ENCODE measurements around the gene SLC26A6. TPM values are rescaled to one million over a fixed set of nuclear protein-coding genes. Genes with fewer than 3 reads are reported as not detected.

Gene SLC26A6
- total RNA-seq, 2 donors from 2014 or later = 18.4 to 30.0 TPM

- TF ChIP-seq POLR2AphosphoS5 (IDR thresholded peaks at IDR 0.05) (no peak), POLR2A (IDR thresholded peaks at IDR 0.05) (no peak)
- TF ChIP-seq, protein P1, sequence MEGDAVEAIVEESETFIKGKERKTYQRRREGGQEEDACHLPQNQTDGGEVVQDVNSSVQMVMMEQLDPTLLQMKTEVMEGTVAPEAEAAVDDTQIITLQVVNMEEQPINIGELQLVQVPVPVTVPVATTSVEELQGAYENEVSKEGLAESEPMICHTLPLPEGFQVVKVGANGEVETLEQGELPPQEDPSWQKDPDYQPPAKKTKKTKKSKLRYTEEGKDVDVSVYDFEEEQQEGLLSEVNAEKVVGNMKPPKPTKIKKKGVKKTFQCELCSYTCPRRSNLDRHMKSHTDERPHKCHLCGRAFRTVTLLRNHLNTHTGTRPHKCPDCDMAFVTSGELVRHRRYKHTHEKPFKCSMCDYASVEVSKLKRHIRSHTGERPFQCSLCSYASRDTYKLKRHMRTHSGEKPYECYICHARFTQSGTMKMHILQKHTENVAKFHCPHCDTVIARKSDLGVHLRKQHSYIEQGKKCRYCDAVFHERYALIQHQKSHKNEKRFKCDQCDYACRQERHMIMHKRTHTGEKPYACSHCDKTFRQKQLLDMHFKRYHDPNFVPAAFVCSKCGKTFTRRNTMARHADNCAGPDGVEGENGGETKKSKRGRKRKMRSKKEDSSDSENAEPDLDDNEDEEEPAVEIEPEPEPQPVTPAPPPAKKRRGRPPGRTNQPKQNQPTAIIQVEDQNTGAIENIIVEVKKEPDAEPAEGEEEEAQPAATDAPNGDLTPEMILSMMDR (IDR thresholded peaks at IDR 0.05) = no peak
- H3K4me3 ChIP-seq = no peak overlapping the region
- intact Hi-C loops (cut with DNase I) = no loop called here
- H3K36me3 ChIP-seq = no peaks in the 10 kb centered on the region
- DNase-seq (ENCODE audit: low spot score) = no peak
- H3K4me1 ChIP-seq (replicated peaks) = peaks cover 8% of the 10 kb centered on the region
- no peaks in the 10 kb centered on the region for H3K9me3 ChIP-seq
- H3K27ac ChIP-seq = no peak overlapping the region
- no peaks in the 10 kb centered on the region for H3K27me3 ChIP-seq (replicated peaks; ENCODE audit: insufficient read depth)
- WGBS = 93% methylated on average over 14 of the region's 14 CpGs
These were observed 43.8 kb downstream of the SLC26A6 start for GRCh38 chr3:48591436-48591835.

GRCh38 chr3:48588230-48588629 lies 47.0 kb downstream of the SLC26A6 start:
- WGBS = 82% methylated on average over 15 of the region's 15 CpGs
- no peaks in the 10 kb centered on the region for H3K4me1 ChIP-seq (replicated peaks)
- DNase-seq (ENCODE audit: low spot score) = no peak
- no peaks in the 10 kb centered on the region for H3K27me3 ChIP-seq (replicated peaks; ENCODE audit: insufficient read depth)
- no peaks in the 10 kb centered on the region for H3K36me3 ChIP-seq
- intact Hi-C loops (cut with DNase I) = no loop called here
- no peaks in the 10 kb centered on the region for H3K9me3 ChIP-seq
- H3K4me3 ChIP-seq = no peak overlapping the region
- TF ChIP-seq, protein P1 (IDR thresholded peaks at IDR 0.05) = no peak
- TF ChIP-seq POLR2AphosphoS5 (IDR thresholded peaks at IDR 0.05) (no peak), POLR2A (IDR thresholded peaks at IDR 0.05) (no peak)
- no peak overlapping the region for H3K27ac ChIP-seq

GRCh38 chr3:48587686-48588085 lies 47.6 kb downstream of the SLC26A6 start:
- intact Hi-C loops (cut with DNase I) = no loop called here
- H3K36me3 ChIP-seq = no peaks in the 10 kb centered on the region
- 83% methylated on average over 11 of the region's 11 CpGs for WGBS
- H3K27ac ChIP-seq = no peak overlapping the region
- DNase-seq (ENCODE audit: low spot score) = no peak
- H3K4me3 ChIP-seq = no peak overlapping the region
- no peaks in the 10 kb centered on the region for H3K27me3 ChIP-seq (replicated peaks; ENCODE audit: insufficient read depth)
- no peaks in the 10 kb centered on the region for H3K9me3 ChIP-seq
- TF ChIP-seq, protein P1 (IDR thresholded peaks at IDR 0.05) = no peak
- TF ChIP-seq POLR2A (IDR thresholded peaks at IDR 0.05) = no peak
- TF ChIP-seq POLR2AphosphoS5 (IDR thresholded peaks at IDR 0.05) = no peak
- no peaks in the 10 kb centered on the region for H3K4me1 ChIP-seq (replicated peaks)

GRCh38 chr3:48585411-48585810 lies 49.9 kb downstream of the SLC26A6 start:
- 87% methylated on average over 8 of the region's 8 CpGs for WGBS
- no peak for TF ChIP-seq POLR2A (IDR thresholded peaks at IDR 0.05)
- TF ChIP-seq, protein P1 (IDR thresholded peaks at IDR 0.05) = no peak
- Histone ChIP-seq H3K36me3 (no peaks in the 10 kb centered on the region), H3K27me3 (replicated peaks; ENCODE audit: insufficient read depth) (no peaks in the 10 kb centered on the region), H3K9me3 (no peaks in the 10 kb centered on the region), H3K4me1 (replicated peaks) (no peaks in the 10 kb centered on the region), H3K27ac (no peak overlapping the region), H3K4me3 (no peak overlapping the region)
- DNase-seq (ENCODE audit: low spot score) = no peak
- intact Hi-C loops (cut with DNase I) = no loop called here

DNA sequence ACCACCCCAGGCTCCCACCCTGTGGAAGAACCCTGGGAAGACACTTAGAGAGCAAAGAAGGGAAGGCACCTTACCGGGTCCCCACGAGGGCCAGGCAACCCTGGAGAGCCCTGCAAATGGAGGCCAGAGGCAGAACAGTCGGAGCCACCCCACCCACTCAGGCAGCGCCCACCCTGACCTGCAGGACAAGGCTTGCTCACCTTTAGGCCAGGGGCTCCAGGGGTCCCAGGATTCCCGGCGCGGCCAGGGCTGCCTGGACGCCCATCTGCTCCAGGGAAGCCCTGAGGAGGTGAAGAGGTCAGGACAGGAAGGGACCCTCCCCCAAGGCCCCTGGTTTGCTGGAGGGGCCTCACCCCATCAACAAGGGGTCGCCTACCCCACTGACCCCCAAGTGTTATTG lies 50.4 kb downstream of the SLC26A6 start:
- Histone ChIP-seq H3K36me3 (no peaks in the 10 kb centered on the region), H3K9me3 (no peaks in the 10 kb centered on the region)
- intact Hi-C loops (cut with DNase I) = no loop called here

More for the DNA sequence above, 50.4 kb downstream of the SLC26A6 start:
- Histone ChIP-seq H3K4me1 (replicated peaks) (no peaks in the 10 kb centered on the region), H3K27me3 (replicated peaks; ENCODE audit: insufficient read depth) (no peaks in the 10 kb centered on the region), H3K4me3 (no peak overlapping the region), H3K27ac (no peak overlapping the region)
- TF ChIP-seq POLR2AphosphoS5 (IDR thresholded peaks at IDR 0.05) (no peak), POLR2A (IDR thresholded peaks at IDR 0.05) (no peak)
- TF ChIP-seq, protein P1 (IDR thresholded peaks at IDR 0.05) = no peak
- no peak for DNase-seq (ENCODE audit: low spot score)
- WGBS = 91% methylated on average over 8 of the region's 9 CpGs
